K562 (cell line): ENCODE data around the gene TPRX2.

Source experiments
- CREB1 ChIP-seq, 2 experiments: sonication (generic) in 1 of 2; formaldehyde crosslinking in 1 of 2; IDR thresholded peaks; 2 replicates each; pipeline versions ENCODE4 v1.6.1 to v1.8.0; 2012 to 2022; ENCODE audit warnings: inconsistent platforms in 1 of 2, mild to moderate bottlenecking in 1 of 2, missing genetic modification reagents in 1 of 2, moderate library complexity in 1 of 2
- CREM ChIP-seq: IDR thresholded peaks from 2 replicates; pipeline ENCODE4 v1.6.1; 2014; ENCODE audit warnings: antibody characterized with exemption, low read depth
- ETV6 ChIP-seq, 3 experiments: fragments of 150-350 bp in 1 of 3; sonication (generic) in 1 of 3; formaldehyde crosslinking in 1 of 3; IDR thresholded peaks; 2 replicates each; pipeline versions ENCODE4 v1.6.1 to v1.8.0; 2014 to 2022; ENCODE audit warnings: borderline replicate concordance in 2 of 3, low read depth in 2 of 3, antibody characterized with exemption in 1 of 3, low read length in 1 of 3, mild to moderate bottlenecking in 1 of 3, missing genetic modification reagents in 1 of 3
- MEF2A ChIP-seq: IDR thresholded peaks from 2 replicates; pipeline ENCODE4 v1.6.1; 2011; ENCODE audit warnings: low read depth, mild to moderate bottlenecking, low read length, moderate library complexity; ENCODE audit not compliant: control insufficient read depth
- MITF ChIP-seq: IDR thresholded peaks from 2 replicates; pipeline ENCODE4 v1.6.1; 2014; ENCODE audit warnings: antibody characterized with exemption
- SREBF2 ChIP-seq: sonication (generic); formaldehyde crosslinking; IDR thresholded peaks from 2 replicates; pipeline ENCODE4 v1.4.0; 2020; ENCODE audit warnings: mild to moderate bottlenecking, missing genetic modification reagents
- SRSF7 ChIP-seq: fragments of 200-400 bp; formaldehyde crosslinking; optimal IDR thresholded peaks from 2 replicates; pipeline ENCODE3; 2017; ENCODE audit warnings: mild to moderate bottlenecking, low read depth, low read length
- TCF15 ChIP-seq: fragments of 250-450 bp; sonication (Bioruptor Pico); IDR thresholded peaks from 2 replicates; pipeline ENCODE4 v1.8.0; 2022; ENCODE audit warnings: moderate library complexity, mild to moderate bottlenecking, inconsistent platforms
- ZNF764 ChIP-seq: fragments of 250-450 bp; sonication (Bioruptor Pico); IDR thresholded peaks from 2 replicates; pipeline ENCODE4 v1.4.0; 2020; ENCODE audit warnings: low read depth, mild to moderate bottlenecking, moderate library complexity
- ZNF830 ChIP-seq: fragments of 250-450 bp; sonication (Bioruptor Pico); IDR thresholded peaks from 2 replicates; pipeline ENCODE4 v1.5.0; 2021; ENCODE audit warnings: mild to moderate bottlenecking
- ZSCAN29 ChIP-seq: fragments of 450-650 bp; IDR thresholded peaks from 2 replicates; pipeline ENCODE4 v1.6.1; 2017
- TF ChIP-seq, protein P1 (sequence below): fragments of 250-450 bp; sonication (Bioruptor Pico); IDR thresholded peaks from 2 replicates; pipeline ENCODE4 v1.8.0; 2021; ENCODE audit warnings: moderate library complexity, mild to moderate bottlenecking, inconsistent platforms
- TF ChIP-seq, protein P2 (sequence below): sonication (generic); formaldehyde crosslinking; IDR thresholded peaks from 2 replicates; pipeline ENCODE4 v1.8.0; 2022; ENCODE audit warnings: mild to moderate bottlenecking, missing genetic modification reagents

GRCh38 chr19:47891622-47891922, 32.5 kb downstream of the TPRX2 start:
- TF ChIP-seq SREBF2 (no peak), ZSCAN29 (no peak), ZNF764 (CRISPR knock-in tag) (no peak), ETV6 (IDR thresholded peaks at IDR 0.05; ENCODE audit: borderline replicate concordance in 1 of 2, low read depth in 2 of 2, low read length in 1 of 2) (no peak), ETV6 (CRISPR knock-in tag; IDR thresholded peaks at IDR 0.05; ENCODE audit: borderline replicate concordance) (no peak), SRSF7 (no peak), TCF15 (CRISPR knock-in tag) (no peak), ZNF830 (no peak), MEF2A (no peak), CREM (no peak), MITF (no peak), CREB1 (IDR thresholded peaks at IDR 0.05) (no peak), CREB1 (CRISPR knock-in tag; IDR thresholded peaks at IDR 0.05) (no peak)
- TF ChIP-seq, protein P1, sequence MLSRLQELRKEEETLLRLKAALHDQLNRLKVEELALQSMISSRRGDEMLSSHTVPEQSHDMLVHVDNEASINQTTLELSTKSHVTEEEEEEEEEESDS = no peak
- TF ChIP-seq, protein P2, sequence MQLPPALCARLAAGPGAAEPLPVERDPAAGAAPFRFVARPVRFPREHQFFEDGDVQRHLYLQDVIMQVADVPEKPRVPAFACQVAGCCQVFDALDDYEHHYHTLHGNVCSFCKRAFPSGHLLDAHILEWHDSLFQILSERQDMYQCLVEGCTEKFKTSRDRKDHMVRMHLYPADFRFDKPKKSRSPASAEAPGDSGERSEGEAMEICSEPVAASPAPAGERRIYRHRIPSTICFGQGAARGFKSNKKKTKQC (CRISPR knock-in tag) = no peak
